HG03280 (cell line): ENCODE measurements around the gene DNM3.

ENCODE experiments used
- ATAC-seq: cut with Tn5 transposase; IDR thresholded peaks from one replicate; pipeline ENCODE4 v1.9.1; 2021; ENCODE audit warnings: mild to moderate bottlenecking, moderate library complexity; ENCODE audit not compliant: unreplicated experiment

Gene DNM3

GRCh38 chr1:171868217-171868803 lies 27.0 kb downstream of the DNM3 start:
- no peak for ATAC-seq

DNA sequence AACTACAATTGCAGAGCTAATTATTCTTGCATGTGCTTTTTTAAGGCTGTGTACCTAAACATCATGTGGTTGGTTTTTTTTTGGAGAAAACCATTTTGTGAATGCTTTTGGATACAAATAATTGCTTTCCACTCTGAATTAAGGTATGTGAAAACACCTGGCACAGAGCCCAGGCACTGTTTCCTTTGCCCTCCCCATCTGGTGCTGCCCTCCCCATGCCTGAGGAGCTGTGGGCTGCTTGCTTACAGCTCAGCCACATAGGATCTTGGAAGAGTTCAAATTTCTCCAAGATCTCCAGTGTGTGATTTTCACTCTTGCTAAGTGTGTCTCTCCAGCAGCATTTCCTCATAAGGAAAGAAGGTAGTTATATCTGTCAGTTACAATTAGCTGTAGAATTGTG lies 27.8 kb downstream of the DNM3 start:
- no peak for ATAC-seq

- ATAC-seq: no peak
Measured at GRCh38 chr1:171871848-171872247, 30.6 kb downstream of the DNM3 start.

- no peak for ATAC-seq
Measured at GRCh38 chr1:171872430-171872829, 31.1 kb downstream of the DNM3 start.

DNA sequence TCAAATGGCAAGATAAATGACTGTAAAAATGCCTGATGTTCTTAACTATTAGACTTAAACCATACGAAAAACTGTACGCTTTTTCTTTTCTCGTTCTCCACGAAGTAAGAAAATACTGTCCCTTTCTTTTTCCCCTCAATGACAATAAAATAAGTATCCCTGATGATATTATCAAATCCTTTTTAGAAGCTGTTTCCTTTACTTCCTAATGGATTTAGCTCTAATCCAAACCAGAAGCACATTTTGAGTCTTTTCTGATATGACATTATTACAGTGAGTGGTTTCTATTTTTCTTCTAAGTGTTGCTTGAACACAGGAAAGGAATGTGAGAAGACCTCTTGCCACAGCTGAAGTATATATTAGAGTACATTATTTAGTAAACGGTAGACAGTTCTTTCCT lies 32.4 kb downstream of the DNM3 start:
- no peak for ATAC-seq

DNA sequence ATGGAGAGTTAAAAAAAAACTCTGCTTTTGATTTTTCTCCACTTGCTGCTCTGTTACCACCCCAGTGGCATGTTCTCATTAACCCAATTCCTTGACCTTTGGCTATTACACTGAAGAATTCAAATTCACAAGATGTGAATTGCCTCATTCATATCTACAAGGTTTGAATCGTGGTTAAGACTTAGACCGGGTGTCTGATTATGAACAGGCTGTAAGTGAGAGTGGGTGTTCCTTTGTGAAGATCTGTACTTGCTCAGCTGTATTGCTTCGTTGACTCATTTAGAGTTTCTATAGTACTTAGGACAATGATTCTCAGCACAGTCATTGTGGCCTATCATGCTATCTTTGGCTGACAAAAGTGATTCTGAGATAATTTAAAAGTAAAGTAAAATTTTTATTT lies 36.4 kb downstream of the DNM3 start:
- peak; percentile 89 for ATAC-seq

GRCh38 chr1:171879556-171879955 lies 38.3 kb downstream of the DNM3 start:
- no peak for ATAC-seq

DNA sequence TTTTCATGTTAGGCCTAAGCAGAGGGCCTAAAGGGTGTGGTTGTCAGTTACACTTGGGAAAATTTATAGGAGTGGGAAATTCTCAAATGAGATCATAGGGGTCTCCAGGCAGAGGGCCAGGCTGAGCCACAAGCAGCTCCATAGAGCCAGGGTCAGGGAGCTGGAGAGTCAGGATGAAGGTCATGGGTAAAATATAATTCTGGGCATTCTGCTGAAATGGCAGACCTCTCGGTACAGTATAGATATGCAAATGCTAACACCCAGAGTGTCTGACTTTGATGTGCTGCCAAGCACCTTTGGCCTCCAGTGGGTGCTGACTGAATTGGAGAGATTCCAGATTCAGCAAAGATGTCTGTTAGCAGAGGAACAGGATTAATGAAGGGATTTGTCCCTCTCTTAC lies 40.1 kb downstream of the DNM3 start:
- ATAC-seq: no peak

DNA sequence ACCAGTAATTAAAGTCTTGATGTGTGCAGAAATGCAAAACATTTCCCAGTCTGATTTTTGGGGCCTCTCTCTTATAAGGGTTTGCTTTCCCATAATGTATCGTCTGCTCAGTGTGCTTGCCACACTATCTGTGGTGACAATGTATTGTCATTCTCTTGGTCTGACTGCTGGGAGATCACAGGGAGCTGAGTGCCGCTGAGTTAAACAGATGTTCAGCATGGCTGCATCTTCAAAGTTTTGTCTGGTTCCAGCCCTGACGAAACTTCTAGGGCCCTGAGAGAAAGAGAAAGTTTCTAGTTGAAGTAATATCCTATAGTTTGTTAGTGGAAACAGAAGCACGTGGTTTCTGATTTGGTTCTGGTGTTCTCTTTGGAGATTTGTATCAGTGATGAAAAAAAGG lies 42.6 kb downstream of the DNM3 start:
- no peak for ATAC-seq

DNA sequence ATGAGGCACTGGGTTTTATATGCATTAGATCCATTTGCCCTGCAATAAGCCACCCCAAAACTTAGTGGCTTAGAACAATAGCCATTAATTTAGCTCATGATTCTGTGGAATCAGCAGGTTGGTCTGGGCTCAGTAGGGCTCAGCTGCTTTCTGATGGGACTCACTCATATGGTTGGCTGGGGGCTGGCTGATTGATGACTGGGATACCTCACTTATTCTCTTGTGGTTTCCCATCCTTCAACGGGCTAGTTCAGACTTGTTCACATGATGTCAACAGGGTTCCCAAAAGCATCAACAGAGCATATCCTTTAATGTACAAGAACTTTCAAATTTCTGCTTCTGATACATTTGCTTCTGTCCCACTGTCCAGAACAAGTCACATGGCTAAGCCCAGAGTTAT lies 43.2 kb downstream of the DNM3 start:
- no peak for ATAC-seq

DNA sequence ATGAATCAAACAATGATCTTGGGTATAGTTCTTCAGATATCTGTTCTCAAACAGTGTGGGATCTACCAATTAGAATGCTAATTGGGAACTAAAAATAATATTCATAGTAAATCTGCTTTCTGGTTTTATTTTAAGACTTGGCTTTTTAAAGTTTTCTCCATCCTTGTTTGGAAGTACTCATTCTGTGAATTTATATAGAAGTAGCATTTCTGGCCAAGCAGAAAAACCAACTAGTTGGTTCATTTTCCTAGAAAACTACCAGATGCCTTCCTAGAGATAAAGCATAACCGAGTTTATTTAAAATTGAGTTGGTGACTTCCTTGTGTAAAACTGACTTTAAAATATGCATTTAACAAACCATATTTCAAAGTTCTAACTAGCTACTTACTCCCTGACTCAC lies 48.8 kb downstream of the DNM3 start:
- ATAC-seq: no peak

DNA sequence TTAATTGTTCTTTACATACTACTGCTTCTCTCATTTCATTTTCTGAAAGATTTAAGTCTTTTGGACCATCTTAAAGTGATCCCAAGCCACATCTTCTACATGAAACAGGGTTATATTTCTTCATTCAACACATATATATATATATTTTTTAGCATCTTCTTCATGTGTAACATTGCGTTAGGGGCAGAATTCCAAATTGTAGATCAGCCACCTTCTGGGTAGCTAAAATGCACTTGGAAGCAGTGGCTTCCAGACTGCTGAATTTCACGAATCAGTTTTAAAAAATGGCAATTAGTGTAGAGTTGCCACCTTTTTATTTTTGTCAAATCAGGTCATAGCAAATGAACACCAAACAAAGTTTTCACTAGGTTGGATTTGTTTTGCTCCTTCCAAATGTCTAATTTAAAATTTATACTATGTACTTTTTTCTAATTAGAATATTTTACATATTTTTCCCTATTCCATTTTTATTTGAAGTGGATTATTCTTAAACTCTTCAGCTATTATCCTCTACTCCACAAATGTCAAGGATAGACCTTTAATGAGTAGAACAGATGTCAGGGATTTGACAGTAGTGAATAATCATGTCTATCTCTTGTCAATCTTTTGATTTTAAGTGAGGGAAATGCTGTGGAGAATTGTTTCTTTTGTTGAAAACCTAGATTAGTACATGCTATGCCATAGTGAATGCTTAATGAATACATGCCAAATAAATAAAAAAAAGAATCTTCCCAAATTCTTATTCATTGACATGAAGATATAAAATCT lies 55.8 kb downstream of the DNM3 start:
- no peak for ATAC-seq

GRCh38 chr1:171898941-171899340 lies 57.6 kb downstream of the DNM3 start:
- no peak for ATAC-seq

DNA sequence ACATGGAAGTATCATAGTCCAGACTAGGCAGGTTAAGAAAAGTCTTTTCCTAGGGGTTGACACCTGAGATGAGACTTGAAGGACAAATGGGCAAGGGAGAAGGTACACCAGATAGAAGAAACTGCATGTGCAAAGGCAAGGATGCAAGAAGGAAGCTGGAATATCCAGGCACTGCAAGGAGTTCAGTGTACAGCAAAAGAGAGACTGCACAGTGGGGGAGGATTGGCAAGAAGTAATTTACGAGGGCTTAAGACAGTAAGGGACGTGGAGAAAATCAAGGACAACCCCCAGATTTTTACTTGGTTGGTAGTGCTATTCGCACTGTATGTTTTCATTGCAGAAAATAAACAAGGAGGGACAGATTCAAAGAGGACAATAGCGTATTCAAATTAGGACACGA lies 58.5 kb downstream of the DNM3 start:
- ATAC-seq: no peak

GRCh38 chr1:171901245-171901644 lies 59.9 kb downstream of the DNM3 start:
- ATAC-seq: no peak

DNA sequence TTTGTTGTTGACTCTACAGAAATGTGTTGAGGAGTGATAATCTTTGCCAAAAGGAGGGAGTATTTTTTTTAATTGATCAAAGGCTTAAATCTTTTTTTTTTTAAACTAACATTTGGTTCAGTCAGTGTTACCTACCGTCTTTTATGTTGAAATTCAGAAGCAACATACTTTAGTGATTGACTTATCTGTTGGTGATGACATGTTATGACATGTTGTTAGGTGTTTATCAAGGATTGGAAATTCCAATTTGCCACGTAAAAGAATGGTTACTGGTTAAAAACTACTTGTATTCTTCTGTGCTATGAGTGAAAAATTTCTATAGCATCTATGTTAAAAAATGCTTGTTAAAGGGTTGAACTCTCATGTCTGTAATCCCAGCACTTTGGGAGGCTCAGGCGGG lies 61.2 kb downstream of the DNM3 start:
- no peak for ATAC-seq

DNA sequence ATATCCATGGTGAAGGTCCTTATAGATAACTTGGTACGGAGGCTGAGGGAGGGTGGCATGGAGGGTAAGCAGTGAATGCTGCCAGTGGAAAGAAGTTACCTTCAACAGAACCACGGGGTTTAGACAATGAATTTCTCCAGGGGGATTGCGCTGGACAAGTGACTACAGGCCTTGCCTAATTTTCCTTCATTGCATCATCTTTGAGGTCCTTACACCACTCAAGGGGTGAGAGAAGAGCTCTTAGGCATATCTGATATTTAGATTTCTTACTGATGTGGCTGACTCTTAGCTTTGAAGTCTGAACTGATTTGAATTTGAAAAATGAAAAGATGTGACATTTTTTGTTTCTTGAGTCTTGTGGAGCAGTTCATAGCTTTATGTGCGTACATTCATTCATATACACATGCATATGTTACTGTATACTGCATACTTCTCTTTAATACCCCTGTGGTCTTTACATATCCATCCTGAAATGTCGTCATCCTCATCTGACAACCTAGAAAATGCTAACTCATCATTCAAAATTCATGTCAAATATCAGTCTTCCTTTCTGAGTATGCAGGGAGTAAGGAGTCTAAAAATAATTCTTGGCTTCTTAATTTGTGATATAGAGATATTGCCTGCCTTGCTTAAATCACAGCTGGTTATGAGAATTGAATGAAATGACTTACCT lies 63.6 kb downstream of the DNM3 start:
- ATAC-seq: no peak

- ATAC-seq: no peak
Measured at GRCh38 chr1:171909711-171910110, 68.4 kb downstream of the DNM3 start.

DNA sequence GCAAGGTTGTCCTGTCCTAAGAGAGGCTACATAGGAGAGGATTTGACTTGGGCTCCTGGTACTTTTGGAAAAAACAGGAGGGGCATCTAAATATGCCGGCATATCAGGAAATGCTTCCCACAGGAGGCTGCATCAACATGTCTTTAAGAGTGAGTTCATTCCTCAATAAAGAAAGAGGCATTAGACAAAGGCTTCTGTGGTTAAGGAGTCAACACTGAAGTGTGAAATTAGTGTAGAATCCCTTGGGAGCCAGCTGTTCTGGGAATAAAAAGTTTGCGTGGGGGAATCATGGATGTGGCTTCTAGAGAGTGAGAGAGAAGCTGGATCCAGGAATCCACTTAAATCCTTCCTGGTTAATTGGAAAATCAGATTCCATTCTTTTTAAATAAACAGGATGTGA lies 69.5 kb downstream of the DNM3 start:
- ATAC-seq: no peak

GRCh38 chr1:171911506-171911905 lies 70.2 kb downstream of the DNM3 start:
- ATAC-seq: no peak

- no peak for ATAC-seq
Measured at GRCh38 chr1:171912509-171913175, 71.3 kb downstream of the DNM3 start.

- no peak for ATAC-seq
Measured at GRCh38 chr1:171913385-171913784, 72.1 kb downstream of the DNM3 start.
